HUDEP-2 (cell line): ENCODE data around the gene LHX2.

Experiments
- DNase-seq, 76 experiments: peaks; one replicate each; lab custom pipeline; 2025; ENCODE audit not compliant: unreplicated experiment in 76 of 76; lab: John Stamatoyannopoulos, UW

Gene LHX2

GRCh38 chr9:124012368-124013301 is 1.1 kb downstream of the LHX2 start:
- DNase-seq: no peak

- DNase-seq: no peak
Measured at GRCh38 chr9:124013309-124014210, 2.0 kb downstream of the LHX2 start.

- DNase-seq: no peak
Measured at GRCh38 chr9:124014211-124014955, 2.8 kb downstream of the LHX2 start.

- DNase-seq: no peak
Measured at GRCh38 chr9:124014956-124015660, 3.5 kb downstream of the LHX2 start.

- no peak for DNase-seq
Measured at GRCh38 chr9:124015661-124016131, 4.1 kb downstream of the LHX2 start.

GRCh38 chr9:124016175-124017050 is 4.8 kb downstream of the LHX2 start:
- DNase-seq: no peak

- DNase-seq: no peak
Measured at GRCh38 chr9:124017051-124017928, 5.7 kb downstream of the LHX2 start.

- no peak for DNase-seq
Measured at GRCh38 chr9:124017929-124018729, 6.6 kb downstream of the LHX2 start.

GRCh38 chr9:124018730-124019697 is 7.4 kb downstream of the LHX2 start:
- DNase-seq: no peak

- DNase-seq: no peak
Measured at GRCh38 chr9:124019771-124020519, 8.4 kb downstream of the LHX2 start.

- no peak for DNase-seq
Measured at GRCh38 chr9:124020520-124021384, 9.2 kb downstream of the LHX2 start.

GRCh38 chr9:124021385-124021769 is 9.8 kb downstream of the LHX2 start:
- no peak for DNase-seq

- no peak for DNase-seq
Measured at GRCh38 chr9:124022201-124023121, 10.9 kb downstream of the LHX2 start.

GRCh38 chr9:124024107-124024506 is 12.5 kb downstream of the LHX2 start:
- DNase-seq: no peak
